GM19239 (cell line): Measurements from ENCODE around the gene PIGK.
"Not testable (repeated sequence)": the region's sequence is repeated elsewhere in the genome, so short reads cannot be mapped to it uniquely, and the experiment has no call there.

Experiments
- DNase-seq: peaks from one replicate; pipeline ENCODE4 v3.0.0; 2011; ENCODE audit warnings: low spot score; ENCODE audit not compliant: insufficient read length
- FAIRE-seq: peaks from 2 replicates; lab custom pipeline; 2011; peaks lifted over from hg19 to GRCh38; lab: Jason Lieb, UNC

The PIGK gene

DNA sequence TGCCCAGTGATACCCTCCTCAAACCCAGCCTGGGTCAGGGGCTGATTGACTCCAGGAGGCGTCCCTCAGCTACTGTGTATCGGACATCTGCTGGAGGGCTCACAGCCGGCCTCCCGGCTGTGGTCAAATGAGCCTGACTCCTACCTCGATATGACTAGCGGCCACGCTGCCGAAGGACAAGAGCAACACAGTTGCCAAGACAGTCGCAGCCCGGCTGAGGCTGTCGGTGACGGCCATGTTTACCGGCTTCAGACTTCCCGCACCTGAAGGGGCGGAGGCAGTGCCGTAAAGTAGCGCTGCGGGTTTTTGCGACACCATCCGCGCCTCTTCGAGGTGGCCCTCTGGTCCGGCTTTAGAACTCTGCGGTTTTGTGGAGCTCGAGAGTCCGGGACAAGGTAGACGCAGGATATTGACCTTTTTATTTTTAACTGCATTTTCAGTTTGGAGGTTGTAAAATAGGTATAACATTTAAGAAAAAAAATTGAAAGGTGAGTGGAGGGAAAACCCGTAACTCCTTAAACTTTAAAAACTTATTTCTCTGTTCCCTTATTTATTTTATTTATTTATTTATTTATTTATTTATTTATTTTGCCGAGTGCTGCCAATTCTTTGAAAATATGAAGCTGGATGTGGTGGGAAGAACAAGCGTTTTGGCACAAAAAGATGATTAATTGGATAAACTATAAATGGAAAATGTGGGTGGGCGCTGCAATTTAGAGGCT, at the start of gene PIGK:
PIGK (minus strand) TSS at position 265 of the 722 bp plus-strand sequence; CDS start at position 237, 28 bp downstream.
- DNase-seq (peak; percentile 46), FAIRE-seq (peak; percentile 99)

DNA sequence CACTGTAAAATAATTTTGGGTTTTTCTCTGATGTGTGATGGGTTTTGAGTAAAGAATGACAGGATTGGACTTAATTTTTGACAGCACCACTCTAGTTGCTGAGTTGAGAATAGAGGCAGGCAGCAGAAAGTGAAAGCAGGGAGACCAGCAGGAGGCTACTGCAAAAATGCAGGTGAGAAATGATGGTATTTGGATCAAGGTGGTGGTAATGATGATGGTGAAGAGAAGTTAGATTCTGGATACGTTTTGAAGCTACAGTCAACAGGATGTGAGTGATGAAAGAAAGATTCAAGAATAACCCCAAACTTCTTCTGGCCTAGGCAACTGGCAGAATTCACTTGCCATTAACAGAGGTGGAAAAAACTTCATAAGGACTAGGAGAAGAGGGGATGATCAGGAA, 47.8 kb upstream of the PIGK start:
- no peak for DNase-seq
- no peak for FAIRE-seq

DNA sequence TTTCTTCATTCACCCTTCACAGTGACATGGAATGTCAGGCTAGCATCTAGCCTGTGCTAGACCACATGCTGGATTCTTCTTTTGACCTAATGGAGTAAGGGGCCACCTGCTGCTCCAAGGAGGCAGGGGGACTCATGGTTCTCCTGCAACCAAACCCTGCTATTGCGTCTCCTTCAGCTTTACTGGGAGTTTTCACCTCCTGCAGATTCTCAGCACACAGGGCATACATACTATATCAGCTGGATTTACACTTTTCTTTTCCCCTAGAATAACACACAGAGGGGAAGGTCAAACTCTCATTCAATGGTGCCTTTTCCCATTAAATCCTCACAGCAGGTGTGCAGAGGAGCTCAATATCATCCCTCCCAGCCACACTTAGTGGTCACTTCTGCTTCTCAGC, 46.0 kb upstream of the PIGK start:
- FAIRE-seq (no peak), DNase-seq (no peak)

DNA sequence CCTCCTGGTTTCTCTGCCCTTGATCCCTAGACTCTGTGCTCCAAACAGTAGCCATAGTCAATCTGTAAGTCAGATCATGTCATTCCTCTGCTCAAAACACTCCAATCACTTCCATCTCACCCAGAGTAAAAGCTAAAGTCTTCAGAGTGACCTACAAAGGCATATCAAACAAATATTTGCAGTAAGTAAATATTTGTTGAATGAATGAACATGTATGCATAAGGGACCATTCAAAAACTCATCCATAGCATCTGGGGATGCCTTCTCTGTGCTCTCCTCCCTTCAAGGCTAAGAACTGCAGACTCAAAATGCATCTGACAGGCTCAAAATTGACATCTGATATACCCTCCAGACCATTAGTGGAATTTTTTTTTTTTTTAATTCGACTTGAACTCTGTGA, 44.5 kb upstream of the PIGK start:
- DNase-seq (no peak), FAIRE-seq (no peak)

DNA sequence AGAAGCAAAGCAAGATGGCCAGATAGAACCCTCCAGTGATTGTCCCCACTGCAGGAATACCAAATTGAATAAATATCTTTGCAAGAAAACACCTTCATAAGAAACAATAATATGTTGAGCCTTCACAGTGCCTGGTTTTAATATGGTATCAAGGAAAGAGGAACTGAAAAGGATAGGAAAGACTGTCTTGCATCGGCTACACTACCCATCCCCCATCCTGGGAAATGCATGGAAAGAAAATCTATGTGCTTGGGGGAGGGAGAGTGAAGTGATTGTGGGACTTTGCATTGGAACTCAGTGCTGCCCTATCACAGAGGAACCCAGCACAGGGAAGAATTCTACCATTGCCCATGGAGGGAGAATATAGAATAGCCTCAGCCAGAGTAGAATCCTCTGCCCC, 34.0 kb upstream of the PIGK start:
- DNase-seq, result no peak
- FAIRE-seq, result no peak

DNA sequence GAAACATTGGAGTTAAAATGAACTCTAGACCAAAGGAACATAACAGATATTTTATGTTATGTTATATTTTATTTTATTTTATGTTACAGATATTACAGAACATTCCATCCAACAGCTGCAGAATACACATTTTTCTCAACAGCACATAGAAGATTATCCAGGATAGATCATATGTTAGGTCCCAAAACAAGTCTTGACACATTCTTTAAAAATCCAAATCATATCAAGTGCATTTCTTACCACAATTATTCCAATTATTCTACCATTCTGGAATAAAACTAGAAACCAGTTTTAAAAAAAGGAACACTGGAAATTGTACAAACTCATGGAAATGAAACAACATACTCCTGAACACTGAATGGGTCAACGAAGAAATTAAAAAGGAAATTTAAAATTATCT, 30.9 kb upstream of the PIGK start:
- no peak for DNase-seq
- no peak for FAIRE-seq

DNA sequence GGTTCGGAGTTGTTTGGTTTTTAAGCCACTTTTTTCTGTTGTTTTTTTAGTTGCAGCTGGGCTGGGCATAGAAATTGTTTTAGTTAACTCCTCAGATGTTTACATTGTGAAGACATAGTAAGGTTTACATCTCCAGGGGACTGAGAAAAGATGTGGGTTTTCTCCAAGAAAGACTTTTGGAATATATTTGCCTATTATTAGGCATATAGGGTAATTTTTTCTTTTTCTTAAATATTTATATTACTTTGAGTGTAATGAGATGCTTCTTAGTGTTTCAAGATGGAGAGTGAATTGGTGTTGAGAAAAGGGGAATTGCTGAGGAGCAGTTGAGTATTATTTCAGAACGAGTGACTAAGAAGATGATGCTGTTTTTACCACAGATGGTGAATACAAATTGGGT, 26.6 kb upstream of the PIGK start:
- FAIRE-seq, result no peak

DNA sequence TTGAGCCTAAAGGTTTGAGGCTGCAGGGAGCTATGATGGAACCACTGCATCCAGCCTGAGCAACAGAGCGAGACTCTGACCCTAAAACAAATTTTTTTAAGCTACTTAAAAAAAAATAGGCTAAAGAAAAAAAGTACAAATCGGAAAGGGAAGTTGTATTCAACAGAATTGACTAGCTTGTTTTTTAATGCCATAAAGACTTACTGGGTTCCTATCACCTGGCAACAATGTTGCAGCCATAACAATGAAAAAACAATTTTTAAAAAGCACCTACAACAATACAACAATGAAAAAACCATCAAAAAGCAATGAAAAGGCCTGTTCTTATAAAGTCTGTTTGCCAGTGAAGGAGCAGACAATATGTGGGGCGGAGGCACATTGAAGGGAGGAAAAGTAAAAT, 20.1 kb upstream of the PIGK start:
- no peak for DNase-seq
- no peak for FAIRE-seq

More for the DNA sequence above, 26.6 kb upstream of the PIGK start:
- DNase-seq, result no peak

DNA sequence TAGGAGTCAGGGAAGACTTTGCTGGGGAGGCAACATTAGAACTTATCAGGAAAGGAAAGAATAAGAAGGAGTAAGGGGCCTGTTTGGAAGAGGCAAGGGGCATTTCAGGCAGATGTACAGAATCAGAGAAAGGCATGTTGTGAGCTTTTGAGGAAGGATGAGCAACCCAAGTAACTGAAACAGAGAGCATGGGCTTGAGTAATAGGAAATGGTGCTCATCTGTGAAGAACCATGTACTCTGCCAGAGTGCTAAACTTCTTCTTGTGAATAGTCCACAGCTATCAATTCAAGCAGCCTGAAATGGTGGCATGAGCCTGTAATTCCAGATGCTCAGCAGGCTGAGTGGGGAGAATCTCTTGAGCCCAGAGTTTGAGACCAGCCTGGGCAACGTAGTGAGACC, 19.2 kb upstream of the PIGK start:
- DNase-seq (no peak), FAIRE-seq (no peak)

DNA sequence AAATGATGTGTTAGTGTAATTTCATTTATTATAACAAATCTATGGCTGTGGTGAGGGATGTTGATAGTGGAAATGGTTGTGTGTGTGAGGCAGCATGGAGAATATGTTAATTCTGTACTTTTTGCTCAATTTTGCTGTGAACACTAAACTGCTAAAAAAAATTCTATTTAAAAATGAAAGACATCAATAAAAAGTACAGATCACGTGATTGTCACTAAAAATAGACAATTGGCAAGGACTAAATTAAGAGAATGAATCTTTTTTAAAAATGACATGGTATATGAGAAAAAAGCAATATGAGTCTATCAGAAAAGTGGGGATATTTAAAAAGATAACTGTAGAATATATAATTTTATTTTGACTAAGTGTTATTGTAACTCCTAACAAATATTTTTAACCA, 15.7 kb upstream of the PIGK start:
- FAIRE-seq (no peak), DNase-seq (no peak)

DNA sequence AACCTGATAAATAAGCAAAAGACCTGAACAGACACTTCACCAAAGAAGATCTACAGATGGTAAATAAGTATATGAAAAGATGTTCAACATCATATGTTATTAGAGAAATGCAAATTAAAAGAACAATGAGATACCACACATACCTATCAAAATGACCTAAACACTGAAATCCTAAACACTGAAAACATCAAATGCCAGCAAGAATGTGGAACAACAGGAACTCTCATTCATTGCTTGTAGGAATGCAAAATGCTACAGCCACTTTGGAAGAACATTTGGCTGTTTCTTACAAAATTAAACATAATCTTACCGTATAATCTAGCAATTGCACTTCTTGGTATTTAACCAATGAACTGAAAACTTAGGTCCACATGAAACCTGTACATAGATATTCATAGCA, 14.9 kb upstream of the PIGK start:
- DNase-seq, result no peak
- FAIRE-seq, result no peak

DNA sequence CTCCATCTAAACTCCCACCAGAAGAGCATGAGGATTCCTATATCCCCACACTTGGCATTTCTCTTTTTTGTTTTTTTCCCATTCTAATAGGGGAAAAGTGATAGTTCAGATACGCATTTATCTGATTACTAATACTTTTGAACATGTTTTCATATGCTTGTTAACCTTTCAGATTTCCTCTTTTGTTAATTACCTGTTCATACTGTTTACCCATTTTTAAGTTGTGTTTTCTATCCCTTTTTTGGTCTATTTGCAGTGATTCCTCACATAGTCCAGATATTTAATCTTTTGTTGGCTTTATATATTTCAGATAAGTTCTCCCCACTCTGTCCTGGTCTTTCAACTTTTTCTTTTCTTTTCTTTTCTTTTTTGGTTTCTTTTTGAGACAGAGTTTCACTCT, 13.6 kb upstream of the PIGK start:
- FAIRE-seq, result no peak
- DNase-seq, result no peak

DNA sequence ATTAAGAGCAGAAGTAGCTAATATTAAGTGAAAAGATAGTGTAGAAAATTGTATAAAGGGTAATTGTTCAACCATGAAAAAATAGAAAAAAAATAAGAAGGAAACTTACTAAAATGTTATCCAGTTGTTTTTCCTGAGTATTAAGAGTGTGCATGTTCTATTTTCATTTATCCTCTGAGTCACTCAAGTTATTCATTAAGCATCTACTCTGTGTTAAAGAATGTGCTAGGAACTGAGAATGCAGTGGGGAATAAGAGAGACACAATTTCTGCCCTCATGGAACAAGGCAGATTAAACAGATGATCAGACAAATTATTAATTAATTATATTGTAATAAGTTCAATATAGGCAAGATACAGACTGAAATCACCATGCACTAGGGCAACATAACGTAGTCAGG, 10.8 kb upstream of the PIGK start:
- FAIRE-seq (no peak), DNase-seq (no peak)

DNA sequence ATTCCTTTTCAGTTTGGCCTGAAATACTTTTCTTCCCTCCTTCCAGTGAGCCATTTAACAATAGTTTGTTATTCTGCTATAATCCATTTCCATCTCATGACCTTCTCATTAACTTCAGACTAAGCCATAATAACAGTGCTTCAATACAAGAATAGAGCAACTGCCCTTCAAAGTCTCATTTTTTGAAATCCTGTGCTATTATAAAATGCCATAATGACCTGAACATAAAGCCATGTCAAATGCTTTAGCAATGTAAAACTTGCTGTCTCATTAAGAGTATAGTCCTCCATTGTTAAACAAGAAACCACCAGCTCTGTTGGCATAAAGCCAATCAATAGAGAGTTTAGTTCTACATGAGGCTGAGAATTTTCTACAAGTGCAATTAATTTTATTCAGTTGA, 9.6 kb upstream of the PIGK start:
- FAIRE-seq, result no peak
- DNase-seq, result no peak

DNA sequence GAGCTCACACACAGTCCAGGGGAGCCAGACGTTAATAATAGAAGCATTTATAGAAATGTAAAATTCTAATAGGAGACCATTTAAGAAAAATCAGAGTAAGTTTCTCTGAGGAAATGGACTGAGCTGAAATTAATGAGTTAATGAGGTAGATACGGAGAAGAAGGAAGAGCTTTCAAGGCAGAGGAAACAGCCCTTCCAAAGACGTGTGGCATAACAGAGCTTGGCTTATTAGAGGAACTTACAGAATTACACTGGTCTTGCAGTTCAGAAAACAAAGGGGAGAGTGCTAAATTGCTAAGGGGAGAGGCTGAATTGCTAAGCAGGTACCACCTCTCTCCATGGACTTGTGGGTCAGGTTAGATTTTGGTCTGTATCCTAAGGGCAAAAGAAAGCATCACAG, 8.2 kb upstream of the PIGK start:
- DNase-seq, result no peak
- no peak for FAIRE-seq

DNA sequence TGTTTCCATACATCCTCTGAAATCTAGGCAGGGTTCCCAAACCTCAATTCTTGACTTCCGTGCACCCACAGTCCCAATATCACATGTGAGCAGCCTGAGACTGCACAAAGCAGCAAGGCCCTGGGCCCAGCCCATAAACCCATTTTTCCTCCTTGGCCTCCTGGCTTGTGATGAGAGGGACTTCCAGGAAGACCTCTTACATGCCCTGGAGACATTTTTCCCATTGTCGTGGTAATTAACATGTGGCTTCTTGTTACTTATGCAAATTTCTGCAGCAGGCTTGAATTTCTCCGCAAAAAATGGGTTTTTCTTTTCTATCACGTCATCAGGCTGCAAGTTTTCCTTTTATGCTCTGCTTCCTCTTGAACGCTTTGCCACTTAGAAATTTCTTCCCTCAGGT, 3.3 kb upstream of the PIGK start:
- DNase-seq (no peak), FAIRE-seq (no peak)

DNA sequence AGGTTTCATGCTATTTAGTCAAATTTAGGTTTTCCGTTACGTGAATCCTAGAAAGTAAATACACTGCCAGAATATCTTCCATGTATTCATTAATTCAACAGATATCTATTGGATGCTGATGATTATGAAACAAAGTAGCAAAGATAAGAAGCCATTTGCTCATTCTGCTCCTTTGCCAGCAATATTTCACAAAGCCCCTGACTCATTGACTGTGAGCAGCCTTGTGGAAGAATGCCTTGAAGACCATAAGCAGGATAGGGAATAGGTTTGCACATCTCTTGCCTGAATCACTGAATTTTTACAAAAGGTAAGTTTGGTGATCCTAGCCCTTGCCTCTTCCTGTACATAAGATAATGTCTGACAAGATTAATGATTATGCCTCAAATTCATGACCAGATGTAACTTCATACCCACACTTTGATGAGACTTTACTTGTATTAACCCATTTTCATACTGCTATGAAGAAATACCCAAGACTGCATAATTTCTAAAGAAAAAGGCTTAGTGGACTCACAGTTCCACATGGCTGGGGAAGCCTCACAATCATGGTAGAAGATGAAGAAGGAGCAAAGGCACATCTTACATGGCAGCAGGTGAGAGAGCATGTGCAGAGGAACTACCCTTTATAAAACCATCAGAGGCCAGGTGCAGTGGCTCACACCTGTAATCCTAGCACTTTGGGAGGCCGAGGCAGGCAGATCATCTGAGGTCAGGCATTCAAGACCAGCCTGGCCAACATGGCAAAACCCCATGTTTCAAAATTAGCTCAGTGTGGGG, 1.6 kb upstream of the PIGK start:
- no peak for DNase-seq
- FAIRE-seq, result no peak

DNA sequence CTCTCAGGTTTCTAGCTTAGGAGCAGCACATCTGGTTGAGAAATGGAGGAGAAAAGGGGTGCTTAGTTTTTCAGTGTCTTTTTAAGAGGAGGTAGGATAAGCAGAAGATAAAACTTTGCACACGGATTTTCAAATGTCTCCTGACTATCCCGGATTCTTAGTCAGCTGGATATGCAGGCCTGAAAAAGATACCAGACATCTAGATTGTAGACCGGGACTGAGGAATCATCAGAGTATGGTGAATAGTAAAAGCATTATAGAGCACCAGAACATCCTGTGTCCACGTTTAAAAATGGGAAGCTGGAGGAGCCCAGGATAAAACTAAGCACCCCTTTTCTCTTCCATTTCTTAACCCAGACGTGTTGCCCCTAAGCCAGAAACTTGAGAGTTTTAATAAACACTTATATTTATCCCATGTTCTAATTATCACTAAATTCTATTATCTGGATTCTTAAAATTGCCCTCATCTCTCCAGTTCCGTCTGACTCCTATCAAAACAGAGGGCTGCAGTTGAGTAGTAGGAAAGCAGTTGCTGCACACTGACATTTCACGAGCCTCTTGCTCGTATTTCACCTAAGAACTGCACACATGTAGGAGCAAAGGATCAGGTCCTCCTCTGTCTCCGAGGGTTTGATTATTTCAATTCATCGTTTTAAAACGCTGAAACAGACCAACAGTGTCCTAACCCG, 609 bp downstream of the PIGK start:
- DNase-seq (no peak), FAIRE-seq (peak; percentile 31)

DNA sequence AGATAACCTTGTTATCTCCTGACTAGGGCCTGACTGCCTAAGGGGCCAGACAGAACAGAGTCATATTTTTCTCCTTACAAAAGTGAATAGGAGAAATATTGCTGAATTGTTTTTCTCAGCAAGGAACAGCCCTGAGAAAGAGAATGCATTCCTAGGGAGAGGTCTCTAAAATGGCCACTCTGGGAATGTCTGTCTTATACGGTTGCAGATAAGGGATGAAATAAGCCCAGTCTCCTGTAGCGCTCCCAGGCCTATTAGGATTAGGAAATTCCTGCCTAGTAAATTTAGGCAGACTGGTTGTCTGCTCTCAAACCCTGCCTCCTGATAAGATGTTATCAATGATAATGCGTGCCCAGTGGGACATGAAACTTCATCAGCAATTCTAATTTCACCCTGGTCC, 15.2 kb downstream of the PIGK start:
- not testable (repeated sequence) for DNase-seq, FAIRE-seq

DNA sequence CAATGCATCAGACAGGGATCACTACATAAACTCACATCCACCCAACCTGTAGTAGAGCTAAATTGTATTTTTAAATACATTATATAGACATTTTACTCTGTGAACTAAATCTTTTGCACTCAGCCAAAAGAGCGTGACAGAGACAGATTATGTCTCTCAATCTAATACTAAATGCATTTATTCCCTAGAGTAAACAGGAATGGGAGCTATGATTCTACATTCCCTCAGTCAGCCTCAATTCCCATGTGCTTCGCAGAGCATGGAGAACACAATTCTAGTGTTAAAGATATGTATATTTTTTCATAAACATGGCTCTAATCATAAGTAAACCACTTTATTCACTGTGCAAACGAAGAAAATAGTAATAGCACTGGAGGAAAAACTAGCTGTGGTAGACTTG, 16.5 kb downstream of the PIGK start:
- FAIRE-seq, result no peak

DNA sequence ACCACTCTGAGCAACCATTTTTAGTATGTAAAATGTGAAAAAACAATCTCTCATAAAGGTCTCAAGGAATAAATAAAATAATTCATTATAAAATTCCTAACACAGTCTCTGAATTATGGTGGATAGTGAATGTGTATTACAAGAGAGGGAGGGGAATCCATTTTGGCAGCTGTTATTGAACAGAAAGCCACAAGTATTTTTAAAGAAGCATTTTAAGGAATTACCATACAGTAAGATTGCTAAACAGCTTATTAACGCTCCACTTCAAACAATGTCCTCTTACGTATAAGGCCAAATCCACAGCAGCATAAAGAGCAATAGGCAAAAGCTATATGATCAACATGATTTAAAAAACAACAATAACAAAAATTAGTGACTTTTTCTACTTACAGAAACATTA, 18.4 kb downstream of the PIGK start:
- FAIRE-seq (no peak), DNase-seq (no peak)

More for the DNA sequence above, 16.5 kb downstream of the PIGK start:
- no peak for DNase-seq
